Mesendoderm (in vitro differentiated cells): ENCODE data around the gene ADGRA1.

Experiments used
- DNase-seq: peaks from one replicate; pipeline ENCODE4 v3.0.0; 2013
- H2AK5ac ChIP-seq: 2 replicates; pipeline ENCODE4 v1.6.1; 2013; ENCODE audit warnings: low read length, inconsistent platforms
- H2BK120ac ChIP-seq: 2 replicates; pipeline ENCODE4 v1.6.1; 2013; ENCODE audit warnings: low read depth, mild to moderate bottlenecking, low read length, moderate library complexity, mixed read lengths
- H2BK15ac ChIP-seq: replicated peaks from 2 replicates; pipeline ENCODE4 v1.6.1; 2013; ENCODE audit warnings: low read depth, mild to moderate bottlenecking, moderate library complexity
- H2BK5ac ChIP-seq: 2 replicates; pipeline ENCODE4 v1.6.1; 2013; ENCODE audit warnings: low read length, inconsistent platforms
- H3K18ac ChIP-seq: 2 replicates; pipeline ENCODE4 v1.6.1; 2013; ENCODE audit warnings: mild to moderate bottlenecking, low read length, mixed read lengths
- H3K23ac ChIP-seq: one replicate; pipeline ENCODE4 v1.6.1; 2013; ENCODE audit warnings: low read length
- H3K27ac ChIP-seq: 2 replicates; pipeline ENCODE4 v1.5.1; 2013; ENCODE audit warnings: low read depth, mild to moderate bottlenecking, inconsistent platforms, low read length, moderate library complexity
- H3K27me3 ChIP-seq: 2 replicates; pipeline ENCODE4 v1.6.1; 2013; ENCODE audit warnings: low read length, control low read depth, mild to moderate bottlenecking, inconsistent platforms; ENCODE audit not compliant: insufficient read depth, poor library complexity
- H3K36me3 ChIP-seq: 2 replicates; pipeline ENCODE4 v1.6.1; 2013; ENCODE audit warnings: low read length, inconsistent platforms; ENCODE audit not compliant: control insufficient read depth, insufficient read depth
- H3K4ac ChIP-seq: one replicate; pipeline ENCODE4 v1.6.1; 2013; ENCODE audit warnings: low read depth, mild to moderate bottlenecking, low read length, moderate library complexity
- H3K4me1 ChIP-seq: 2 replicates; pipeline ENCODE4 v1.6.1; 2013; ENCODE audit warnings: low read depth, low read length, inconsistent platforms; ENCODE audit not compliant: control insufficient read depth
- H3K4me2 ChIP-seq: 2 replicates; pipeline ENCODE4 v1.6.1; 2013; ENCODE audit warnings: low read length
- H3K4me3 ChIP-seq: 2 replicates; pipeline ENCODE4 v1.5.1; 2013; ENCODE audit warnings: mild to moderate bottlenecking, low read length
- H3K56ac ChIP-seq: one replicate; pipeline ENCODE4 v1.6.1; 2013; ENCODE audit warnings: low read length
- H3K79me1 ChIP-seq: 2 replicates; pipeline ENCODE4 v1.6.1; 2013; ENCODE audit warnings: low read length, inconsistent platforms
- H3K79me2 ChIP-seq: 2 replicates; pipeline ENCODE4 v1.6.1; 2013; ENCODE audit warnings: mild to moderate bottlenecking, low read length; ENCODE audit not compliant: control insufficient read depth, insufficient read depth
- H3K9ac ChIP-seq: 2 replicates; pipeline ENCODE4 v1.6.1; 2013; ENCODE audit warnings: low read length, inconsistent platforms
- H4K5ac ChIP-seq: one replicate; pipeline ENCODE4 v1.6.1; 2013; ENCODE audit warnings: low read length
- H4K8ac ChIP-seq: one replicate; pipeline ENCODE4 v1.6.1; 2013; ENCODE audit warnings: low read depth, mild to moderate bottlenecking, control low read depth, low read length, moderate library complexity
- WGBS: extraction: QIAGEN DNeasy Blood & Tissue Kit; methylation state at CpG from one replicate; pipeline ENCODE4 v1.1.7; 2013; ENCODE audit warnings: low lambda C conversion rate, missing lambda C conversion rate; ENCODE audit not compliant: insufficient coverage; ENCODE audit errors: extremely low coverage; 5-methylcytosine and 5-hydroxymethylcytosine counted together

The ADGRA1 gene

DNA sequence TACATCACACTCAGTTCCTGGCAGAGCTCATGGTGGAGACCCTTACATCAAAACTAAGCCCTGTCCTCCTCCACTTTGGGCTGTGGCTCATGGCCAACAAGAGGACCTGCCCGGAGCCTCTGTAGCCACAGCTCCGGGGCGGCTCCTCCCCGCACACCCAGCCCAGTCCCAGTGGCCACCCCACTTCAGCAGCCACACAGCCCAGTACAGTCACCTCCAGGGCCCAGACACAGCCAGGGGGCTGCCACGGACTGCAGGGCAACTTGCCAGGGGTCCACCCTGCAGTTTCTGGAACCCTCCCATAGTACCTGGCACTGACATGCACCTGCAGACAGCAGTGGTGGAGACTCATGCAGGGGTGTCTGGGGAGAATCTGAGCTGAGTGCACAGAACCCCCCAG is 11.8 kb downstream of the ADGRA1 start:
- H3K27ac ChIP-seq: no peak overlapping the region
- WGBS: no CpG with 5 or more reads among the region's 5 CpGs

DNA sequence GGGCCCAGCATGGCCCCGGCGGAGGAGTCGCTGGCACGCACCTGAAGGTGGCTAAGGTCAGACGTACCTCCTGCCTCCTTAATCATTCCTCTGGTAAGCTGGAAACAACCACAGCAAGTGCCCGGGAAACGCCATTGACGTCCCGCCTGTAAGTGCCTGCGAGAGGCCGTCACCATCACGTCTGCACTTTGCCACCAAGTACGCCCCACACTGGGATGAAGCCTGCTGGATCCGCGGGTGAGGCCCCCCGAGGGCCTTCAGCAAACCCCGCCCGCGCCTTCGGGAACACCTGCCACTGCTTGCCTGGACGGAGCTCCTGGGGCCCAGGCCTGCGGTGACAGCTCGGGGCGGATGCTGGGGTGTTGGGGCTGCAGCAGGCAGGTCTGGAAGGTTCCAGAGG is 12.5 kb downstream of the ADGRA1 start:
- Histone ChIP-seq H4K8ac (no peak overlapping the region), H3K79me2 (no peaks in the 10 kb centered on the region), H3K79me1 (no peaks in the 10 kb centered on the region), H2AK5ac (no peak overlapping the region), H3K4me3 (no peak overlapping the region), H3K4me1 (peaks cover 3% of the 10 kb centered on the region), H2BK15ac (no peak overlapping the region), H3K27me3 (no peaks in the 10 kb centered on the region), H2BK5ac (no peak overlapping the region), H3K23ac (no peak overlapping the region), H3K4me2 (no peak overlapping the region), H3K4ac (no peak overlapping the region), H2BK120ac (no peak overlapping the region), H3K9ac (no peak overlapping the region), H3K18ac (no peak overlapping the region), H4K5ac (no peak overlapping the region), H3K27ac (no peak overlapping the region), H3K36me3 (no peaks in the 10 kb centered on the region), H3K56ac (no peak overlapping the region)
- no CpG with 5 or more reads among the region's 24 CpGs for WGBS
- DNase-seq: no peak

More for the DNA sequence above, 11.8 kb downstream of the ADGRA1 start:
- H3K27me3 ChIP-seq: no peaks in the 10 kb centered on the region
- H2BK15ac ChIP-seq: no peak overlapping the region
- no peak overlapping the region for H3K4ac ChIP-seq
- no peak overlapping the region for H3K23ac ChIP-seq
- H2BK5ac ChIP-seq: no peak overlapping the region
- no peak overlapping the region for H4K5ac ChIP-seq
- no peak overlapping the region for H3K4me2 ChIP-seq
- H3K79me1 ChIP-seq: no peaks in the 10 kb centered on the region
- H3K18ac ChIP-seq: no peak overlapping the region
- no peaks in the 10 kb centered on the region for H3K36me3 ChIP-seq
- no peak overlapping the region for H2BK120ac ChIP-seq
- no peak overlapping the region for H2AK5ac ChIP-seq
- DNase-seq: no peak
- no peak overlapping the region for H3K4me3 ChIP-seq
- peaks cover 3% of the 10 kb centered on the region for H3K4me1 ChIP-seq
- H3K9ac ChIP-seq: no peak overlapping the region
- H3K79me2 ChIP-seq: no peaks in the 10 kb centered on the region
- H4K8ac ChIP-seq: no peak overlapping the region
- no peak overlapping the region for H3K56ac ChIP-seq

- no peak overlapping the region for H3K27ac ChIP-seq
- H3K79me2 ChIP-seq: no peaks in the 10 kb centered on the region
- H3K56ac ChIP-seq: peak overlapping the region; percentile 69
- no peaks in the 10 kb centered on the region for H3K79me1 ChIP-seq
- no peak overlapping the region for H3K4ac ChIP-seq
- no peak overlapping the region for H3K23ac ChIP-seq
- no peaks in the 10 kb centered on the region for H3K36me3 ChIP-seq
- H3K27me3 ChIP-seq: no peaks in the 10 kb centered on the region
- no peak overlapping the region for H2AK5ac ChIP-seq
- no peak overlapping the region for H4K5ac ChIP-seq
- no peak overlapping the region for H3K4me3 ChIP-seq
- no peak overlapping the region for H2BK5ac ChIP-seq
- no peak overlapping the region for H3K18ac ChIP-seq
- no peak overlapping the region for H2BK120ac ChIP-seq
- H3K4me2 ChIP-seq: no peak overlapping the region
- H3K9ac ChIP-seq: no peak overlapping the region
- no peak overlapping the region for H4K8ac ChIP-seq
- DNase-seq: peak; percentile 94
- WGBS: no CpG with 5 or more reads among the region's 37 CpGs
- H2BK15ac ChIP-seq: no peak overlapping the region
- H3K4me1 ChIP-seq: peaks cover 3% of the 10 kb centered on the region
Observed at GRCh38 chr10:133100706-133101415, 13.1 kb downstream of the ADGRA1 start.

GRCh38 chr10:133101416-133101810 is 13.7 kb downstream of the ADGRA1 start:
- Histone ChIP-seq H3K4me3 (no peak overlapping the region), H2BK5ac (no peak overlapping the region), H3K79me2 (no peaks in the 10 kb centered on the region), H3K56ac (no peak overlapping the region), H3K27me3 (no peaks in the 10 kb centered on the region), H3K36me3 (no peaks in the 10 kb centered on the region), H2BK15ac (no peak overlapping the region), H3K18ac (no peak overlapping the region), H3K27ac (no peak overlapping the region), H3K9ac (no peak overlapping the region), H3K4ac (no peak overlapping the region), H3K79me1 (no peaks in the 10 kb centered on the region), H4K5ac (no peak overlapping the region), H3K4me1 (peaks cover 3% of the 10 kb centered on the region), H3K4me2 (no peak overlapping the region), H3K23ac (no peak overlapping the region), H2AK5ac (no peak overlapping the region), H4K8ac (no peak overlapping the region), H2BK120ac (no peak overlapping the region)
- WGBS: no CpG with 5 or more reads among the region's 16 CpGs
- DNase-seq: no peak

GRCh38 chr10:133102415-133103095 is 14.8 kb downstream of the ADGRA1 start:
- Histone ChIP-seq H2BK120ac (no peak overlapping the region), H3K27me3 (no peaks in the 10 kb centered on the region), H3K4me3 (no peak overlapping the region), H3K4me2 (no peak overlapping the region), H3K27ac (no peak overlapping the region), H2AK5ac (no peak overlapping the region), H2BK5ac (no peak overlapping the region), H3K4me1 (peaks cover 3% of the 10 kb centered on the region), H3K23ac (no peak overlapping the region), H3K18ac (no peak overlapping the region), H4K8ac (no peak overlapping the region), H3K9ac (no peak overlapping the region), H3K79me1 (no peaks in the 10 kb centered on the region), H4K5ac (no peak overlapping the region), H3K4ac (no peak overlapping the region), H3K36me3 (no peaks in the 10 kb centered on the region), H3K56ac (no peak overlapping the region), H3K79me2 (no peaks in the 10 kb centered on the region), H2BK15ac (no peak overlapping the region)
- no CpG with 5 or more reads among the region's 29 CpGs for WGBS
- no peak for DNase-seq
